RWPE1 (cell line): Measurements from ENCODE around the gene EAF1.

ENCODE experiments used
- CTCF ChIA-PET: fragments of 350-600 bp; sonication (Branson Sonifier 250); formaldehyde crosslinking; extraction: SDS; loops from one replicate; lab custom pipeline; 2021; lab: Yijun Ruan, JAX
- POLR2A ChIA-PET: fragments of 400-600 bp; formaldehyde crosslinking; extraction: SDS; loops from one replicate; lab custom pipeline; 2020; ENCODE audit warnings: antibody characterized with exemption; ENCODE audit not compliant: low non-redundant PET; lab: Yijun Ruan, JAX
- DNase-seq: peaks from one replicate; pipeline ENCODE4 v3.0.0; 2012; ENCODE audit warnings: low spot score
- H3K27ac ChIP-seq: fragments of 450-650 bp; 2 replicates; pipeline ENCODE4 v1.5.1; 2017
- TF ChIP-seq, protein P1 (sequence below): fragments of 450-650 bp; conservative IDR thresholded peaks from 2 replicates; pipeline ENCODE4 v1.5.1; 2017; ENCODE audit warnings: low read depth, mild to moderate bottlenecking

The EAF1 gene

DNA sequence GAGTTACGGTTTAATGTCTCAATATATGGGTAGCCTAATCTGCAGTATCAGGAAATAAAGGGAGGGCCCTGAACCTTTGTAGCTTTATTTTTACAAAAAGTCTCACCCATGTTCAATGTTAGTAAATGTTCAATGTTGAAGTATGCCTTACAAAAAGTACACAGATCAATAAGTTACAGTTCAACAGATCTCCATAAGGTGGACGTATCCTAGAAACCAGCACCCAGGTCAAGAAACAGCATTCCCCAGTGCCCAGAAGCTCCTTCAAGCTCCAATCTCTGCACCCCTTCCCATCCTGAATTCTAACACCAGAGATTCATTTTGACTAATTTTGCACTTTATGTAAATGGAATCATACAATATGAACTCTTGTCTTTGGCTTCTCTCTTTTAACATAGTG lies 62.8 kb downstream of the EAF1 start:
- DNase-seq: no peak
- ChIA-PET POLR2A (no interaction called here), CTCF (no interaction called here)
- TF ChIP-seq, protein P1, sequence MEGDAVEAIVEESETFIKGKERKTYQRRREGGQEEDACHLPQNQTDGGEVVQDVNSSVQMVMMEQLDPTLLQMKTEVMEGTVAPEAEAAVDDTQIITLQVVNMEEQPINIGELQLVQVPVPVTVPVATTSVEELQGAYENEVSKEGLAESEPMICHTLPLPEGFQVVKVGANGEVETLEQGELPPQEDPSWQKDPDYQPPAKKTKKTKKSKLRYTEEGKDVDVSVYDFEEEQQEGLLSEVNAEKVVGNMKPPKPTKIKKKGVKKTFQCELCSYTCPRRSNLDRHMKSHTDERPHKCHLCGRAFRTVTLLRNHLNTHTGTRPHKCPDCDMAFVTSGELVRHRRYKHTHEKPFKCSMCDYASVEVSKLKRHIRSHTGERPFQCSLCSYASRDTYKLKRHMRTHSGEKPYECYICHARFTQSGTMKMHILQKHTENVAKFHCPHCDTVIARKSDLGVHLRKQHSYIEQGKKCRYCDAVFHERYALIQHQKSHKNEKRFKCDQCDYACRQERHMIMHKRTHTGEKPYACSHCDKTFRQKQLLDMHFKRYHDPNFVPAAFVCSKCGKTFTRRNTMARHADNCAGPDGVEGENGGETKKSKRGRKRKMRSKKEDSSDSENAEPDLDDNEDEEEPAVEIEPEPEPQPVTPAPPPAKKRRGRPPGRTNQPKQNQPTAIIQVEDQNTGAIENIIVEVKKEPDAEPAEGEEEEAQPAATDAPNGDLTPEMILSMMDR: no peak
- no peak overlapping the region for H3K27ac ChIP-seq

DNA sequence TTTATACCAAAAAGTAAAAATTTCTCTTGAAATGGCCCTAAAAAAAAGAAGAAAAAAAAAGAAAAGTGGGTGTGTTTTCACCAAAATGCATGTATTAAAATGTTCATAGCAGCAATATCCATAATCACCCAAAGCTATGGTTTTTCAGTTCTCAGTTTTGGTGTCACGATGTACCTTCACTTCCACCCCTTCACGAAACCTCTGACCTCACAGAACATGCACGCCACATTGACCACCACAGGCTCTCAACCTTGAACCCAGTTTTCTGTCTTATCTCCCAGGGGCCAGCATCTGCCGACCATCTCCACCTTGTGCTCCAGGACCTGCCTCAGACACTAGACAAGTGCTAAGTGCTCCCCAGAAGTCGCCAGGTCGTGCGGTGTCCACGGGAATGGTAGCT lies 63.7 kb downstream of the EAF1 start:
- no peak overlapping the region for H3K27ac ChIP-seq
- TF ChIP-seq, protein P1: no peak
- DNase-seq: no peak
- POLR2A ChIA-PET: no interaction called here
- CTCF ChIA-PET: interaction anchor here (0.6 kb wide), 2 partner anchors 15 to 76 kb away, joined by 3 to 7 read pairs; no protein-coding TSS in a partner anchor
